GM23338 (cell line): ENCODE results near the gene KDR.

ENCODE experiments used
- CTCF ChIP-seq, 2 experiments: fragments of 200-600 bp in 1 of 2; sonication (generic) in 1 of 2; conservative IDR thresholded peaks; 2 replicates each; pipeline versions ENCODE4 v1.5.1 to v1.6.1; 2016 to 2017; ENCODE audit warnings: antibody characterized with exemption in 2 of 2, low read depth in 2 of 2, mild to moderate bottlenecking in 2 of 2, moderate library complexity in 1 of 2
- EZH2 ChIP-seq: fragments of 200-600 bp; sonication (generic); IDR thresholded peaks from one replicate; pipeline ENCODE4 v1.8.0; 2017; ENCODE audit warnings: antibody characterized with exemption, mild to moderate bottlenecking, low read depth; ENCODE audit not compliant: unreplicated experiment
- POLR2AphosphoS5 ChIP-seq: IDR thresholded peaks from 2 replicates; pipeline ENCODE4 v1.6.1; 2016; ENCODE audit warnings: antibody characterized with exemption, low read depth

- TF ChIP-seq POLR2AphosphoS5, result no peak
- no peak for TF ChIP-seq CTCF (conservative IDR thresholded peaks at IDR 0.05; ENCODE audit: low read depth in 2 of 2)
- no peak for TF ChIP-seq EZH2
Observed at GRCh38 chr4:55096619-55097018, 28.8 kb downstream of the KDR start.
